GM19463 (cell line): ENCODE results near the gene MLXIP.
"Not testable (repeated sequence)": the region's sequence is repeated elsewhere in the genome, so short reads cannot be mapped to it uniquely, and the experiment has no call there.

Experiments
- ATAC-seq: cut with Tn5 transposase; IDR thresholded peaks from one replicate; pipeline ENCODE4 v1.9.1; 2021; ENCODE audit warnings: mild to moderate bottlenecking, moderate library complexity; ENCODE audit not compliant: unreplicated experiment

Gene MLXIP

DNA sequence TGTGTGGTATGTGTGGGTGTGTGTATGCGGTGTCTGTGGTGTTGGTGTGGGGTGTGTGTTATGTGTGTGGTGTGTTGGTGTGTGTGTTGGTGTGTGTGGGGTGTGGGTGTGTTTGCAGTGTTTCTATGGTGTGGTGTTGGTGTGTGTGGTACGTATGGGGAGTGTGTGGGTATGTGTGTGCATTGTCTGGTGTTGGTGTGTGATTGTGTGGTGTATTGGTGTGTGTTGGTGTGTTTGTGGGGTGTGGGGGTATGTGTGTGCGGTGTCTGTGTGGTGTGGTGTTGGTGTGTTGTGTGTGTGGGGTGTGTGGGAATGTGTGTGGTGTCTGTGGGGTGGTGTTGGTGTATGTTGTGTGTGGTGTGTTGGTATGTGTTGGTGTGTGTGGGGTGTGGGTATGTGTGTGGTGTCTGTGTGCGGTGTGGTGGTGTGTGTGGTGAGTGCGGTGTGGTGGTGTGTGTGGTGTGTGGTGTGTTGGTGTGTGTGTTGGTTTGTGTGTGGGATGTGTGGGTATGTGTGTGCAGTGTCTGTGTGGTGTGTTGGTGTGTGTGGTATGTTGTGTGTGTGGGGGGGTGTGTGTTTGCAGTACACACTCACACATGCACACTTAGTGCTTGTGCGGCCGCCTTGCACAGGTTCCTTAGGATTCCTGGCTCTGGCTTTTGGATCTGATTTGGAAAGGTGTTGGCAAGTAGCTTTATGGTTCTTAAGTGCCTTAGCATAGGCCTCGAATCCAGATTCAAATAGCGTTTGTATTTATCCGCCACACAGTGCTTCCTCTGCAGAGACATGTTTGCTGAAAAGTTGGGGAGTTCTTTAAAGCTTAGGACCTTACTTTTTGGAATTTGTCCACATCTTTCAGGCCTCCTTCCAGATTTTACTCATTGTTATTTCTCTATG is 16.4 kb downstream of the MLXIP start:
- ATAC-seq: no peak

- no peak for ATAC-seq
Observed at GRCh38 chr12:122096014-122096413, 17.5 kb downstream of the MLXIP start.

DNA sequence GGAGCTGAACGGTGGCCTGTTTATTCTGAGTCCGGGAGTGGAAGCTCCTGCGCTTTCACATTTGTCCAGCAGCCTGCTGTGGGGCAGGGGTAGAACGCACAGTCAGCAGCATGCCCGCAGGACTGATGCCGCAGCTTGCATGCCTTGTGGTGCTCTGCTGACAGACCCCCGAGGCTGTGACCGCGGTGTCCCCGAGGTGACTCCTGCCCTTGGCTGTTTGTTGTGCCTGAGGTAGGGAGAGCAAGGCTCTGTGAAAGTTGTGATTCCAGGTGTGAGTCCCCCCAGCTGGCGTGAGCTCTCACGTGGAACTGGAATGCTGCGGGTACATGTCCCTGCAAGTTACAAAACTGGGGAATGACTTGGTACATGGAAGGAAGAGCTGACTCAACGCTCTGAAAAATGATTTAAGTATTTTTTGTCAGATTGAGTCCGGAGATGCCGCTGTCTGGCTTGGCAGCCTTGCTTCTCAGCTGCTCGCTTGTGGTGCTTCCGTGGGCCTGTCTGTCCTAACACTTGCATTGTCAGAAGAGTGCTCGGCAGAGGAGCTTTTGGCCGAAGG is 18.1 kb downstream of the MLXIP start:
- no peak for ATAC-seq

DNA sequence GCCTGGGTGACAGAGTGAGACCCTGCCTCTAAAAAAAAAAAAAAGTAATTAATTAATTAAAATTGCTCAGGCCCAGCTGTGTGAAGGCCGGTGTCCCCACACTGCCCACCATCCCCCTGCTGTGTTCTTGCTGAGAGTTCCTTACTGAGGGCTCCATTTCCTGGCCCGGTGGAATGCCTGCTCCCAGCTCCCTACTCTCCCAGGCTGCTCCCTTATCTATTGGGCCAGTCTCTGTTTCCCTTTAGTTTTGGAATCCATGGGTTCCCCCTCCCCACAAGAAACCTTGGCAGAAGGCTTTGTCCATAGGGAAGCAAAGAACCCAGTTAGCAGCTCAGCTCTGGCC is 19.0 kb downstream of the MLXIP start:
- no peak for ATAC-seq

DNA sequence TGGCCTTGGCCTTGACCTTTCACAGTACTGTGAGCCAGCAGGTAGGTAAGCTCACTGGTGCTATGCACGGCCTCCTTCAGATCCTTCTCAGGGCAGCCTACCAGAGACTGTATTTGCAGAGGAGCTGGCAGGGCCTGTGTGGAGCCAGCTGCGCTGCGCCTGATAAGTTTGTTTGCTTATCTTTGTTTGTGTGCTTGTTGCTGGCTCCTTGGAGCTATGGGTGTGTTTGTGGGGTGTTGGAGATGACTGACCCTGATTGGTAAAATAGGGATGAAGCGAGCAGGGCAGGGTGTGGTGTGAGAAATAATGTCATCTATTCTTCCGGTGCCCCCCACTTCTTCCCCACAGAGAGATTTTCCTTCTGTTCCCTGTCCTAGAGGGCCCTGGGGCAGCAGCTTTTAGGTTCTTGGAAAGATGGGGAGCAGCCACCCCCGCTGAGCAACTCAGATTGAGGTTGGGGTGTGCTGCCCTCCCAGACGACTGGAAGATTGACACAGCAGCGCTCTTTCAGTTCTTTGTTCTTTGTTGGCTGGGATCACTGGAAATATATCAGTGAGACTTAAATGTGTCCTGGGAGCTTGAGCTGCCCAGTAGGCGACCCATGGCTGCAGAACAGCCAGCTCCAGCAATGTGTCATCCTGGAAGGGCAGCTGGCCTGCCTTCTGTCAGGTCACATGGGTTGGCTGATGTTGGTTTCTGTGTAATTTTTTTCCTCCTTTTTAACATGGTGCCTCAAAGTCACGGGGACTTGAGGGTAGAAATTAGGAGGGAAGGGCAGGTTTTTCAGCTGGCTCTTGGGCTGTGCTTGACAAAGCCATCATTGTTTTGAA is 19.6 kb downstream of the MLXIP start:
- no peak for ATAC-seq

- no peak for ATAC-seq
Observed at GRCh38 chr12:122099280-122099749, 20.8 kb downstream of the MLXIP start.

DNA sequence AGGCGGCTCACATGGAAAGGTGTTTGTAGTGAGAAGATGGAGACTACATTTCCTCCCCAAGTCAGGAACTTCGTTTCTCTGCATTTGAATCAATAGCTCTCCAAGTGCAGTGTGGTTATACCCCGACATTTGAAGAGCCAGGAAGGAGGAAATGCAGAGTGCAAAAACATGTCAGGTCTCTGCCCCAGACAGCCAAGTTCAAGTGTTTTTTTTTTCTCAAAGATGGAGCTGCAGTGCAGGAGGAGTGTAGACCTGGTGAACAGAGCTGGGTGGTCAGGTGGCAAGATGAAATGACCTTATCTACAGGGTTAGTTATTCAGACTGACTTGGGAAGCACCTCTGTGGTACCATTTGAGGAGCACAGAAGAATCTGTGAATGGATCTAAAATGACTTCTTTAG is 21.3 kb downstream of the MLXIP start:
- no peak for ATAC-seq

GRCh38 chr12:122100568-122100967 is 22.0 kb downstream of the MLXIP start:
- no peak for ATAC-seq

DNA sequence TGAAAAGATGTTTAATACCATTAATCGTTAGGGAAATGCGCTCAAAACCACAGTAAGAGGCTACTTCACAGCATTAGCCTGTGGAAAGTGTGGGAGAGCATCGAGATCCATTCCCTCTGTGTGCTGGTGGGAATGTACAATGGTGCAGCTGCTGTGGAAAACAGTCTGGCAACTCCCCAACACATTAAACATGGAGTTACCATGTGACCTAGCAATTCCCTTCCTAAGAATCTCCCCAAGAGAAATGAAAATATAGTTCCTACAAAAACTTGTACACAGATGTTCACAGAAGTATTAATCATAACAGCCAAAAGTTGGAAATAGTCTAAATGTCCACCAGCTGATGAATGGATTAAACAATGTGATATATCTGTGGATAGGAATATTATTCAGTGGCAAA is 23.8 kb downstream of the MLXIP start:
- no peak for ATAC-seq

- no peak for ATAC-seq
Observed at GRCh38 chr12:122104844-122105243, 26.3 kb downstream of the MLXIP start.

DNA sequence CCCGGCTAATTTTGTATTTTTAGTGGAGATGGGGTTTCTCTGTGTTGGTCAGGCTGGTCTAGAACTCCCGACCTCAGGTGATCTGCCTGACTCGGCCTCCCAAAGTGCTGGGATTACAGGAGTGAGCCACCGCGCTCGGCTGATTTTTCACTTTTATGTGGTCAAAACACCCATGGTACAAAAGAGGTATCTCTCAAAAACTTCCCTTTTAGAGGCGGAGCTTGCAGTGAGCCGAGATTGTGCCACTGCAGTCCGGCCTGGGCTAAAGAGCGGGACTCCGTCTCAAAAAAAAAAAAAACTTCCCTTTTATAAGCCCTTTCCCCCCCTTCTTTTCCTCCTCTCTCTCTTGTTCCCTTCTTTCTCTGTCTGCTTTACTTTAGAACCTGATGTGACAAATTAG is 26.9 kb downstream of the MLXIP start:
- ATAC-seq: not testable (repeated sequence)

DNA sequence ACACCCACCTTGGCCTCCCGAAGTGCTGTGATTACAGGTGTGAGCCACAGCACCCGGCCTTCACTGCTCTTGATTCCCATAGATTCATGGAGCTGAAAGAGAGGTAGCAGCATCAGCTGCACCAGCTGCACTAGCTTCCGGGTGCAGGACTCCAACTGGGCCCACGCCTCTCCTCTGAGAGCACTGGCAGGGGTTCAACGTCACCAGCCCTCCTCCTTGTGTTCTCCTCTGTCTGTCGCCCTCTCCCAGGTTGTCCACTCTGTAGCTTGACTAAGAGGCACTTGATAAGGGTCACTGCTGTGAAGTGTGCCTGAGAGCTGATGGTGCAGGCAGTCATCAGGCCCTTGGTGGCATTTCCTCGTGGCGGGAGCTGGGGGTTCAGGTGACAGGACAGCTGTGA is 28.3 kb downstream of the MLXIP start:
- no peak for ATAC-seq

GRCh38 chr12:122107261-122107660 is 28.7 kb downstream of the MLXIP start:
- ATAC-seq: no peak

DNA sequence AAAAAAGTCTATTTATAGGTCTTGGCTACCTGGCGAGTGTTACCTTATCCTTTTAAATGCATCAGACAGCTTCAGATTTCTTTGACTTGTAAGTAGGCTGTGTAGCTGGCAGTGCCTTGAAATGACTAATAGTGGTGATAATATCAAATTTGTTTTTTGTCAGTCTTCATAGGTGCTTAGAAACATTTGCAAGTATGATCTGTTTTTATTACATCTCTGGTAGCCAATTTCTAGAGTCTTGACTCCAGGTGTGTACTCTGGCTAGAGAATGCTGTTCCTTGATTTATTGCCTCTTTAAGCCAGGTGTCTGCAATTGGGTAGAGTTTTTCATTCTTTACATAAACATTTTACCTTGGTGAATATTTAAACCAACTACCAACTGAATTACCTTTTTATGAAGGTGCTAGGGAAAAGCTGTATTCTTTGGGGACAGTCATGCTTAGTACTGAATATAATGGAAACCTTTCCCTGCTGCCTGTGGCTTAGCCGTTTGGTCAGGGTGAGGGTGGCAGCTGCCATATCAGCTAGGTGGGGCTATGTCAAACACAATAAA is 32.6 kb downstream of the MLXIP start:
- no peak for ATAC-seq

- no peak for ATAC-seq
Observed at GRCh38 chr12:122116707-122117535, 38.4 kb downstream of the MLXIP start.

DNA sequence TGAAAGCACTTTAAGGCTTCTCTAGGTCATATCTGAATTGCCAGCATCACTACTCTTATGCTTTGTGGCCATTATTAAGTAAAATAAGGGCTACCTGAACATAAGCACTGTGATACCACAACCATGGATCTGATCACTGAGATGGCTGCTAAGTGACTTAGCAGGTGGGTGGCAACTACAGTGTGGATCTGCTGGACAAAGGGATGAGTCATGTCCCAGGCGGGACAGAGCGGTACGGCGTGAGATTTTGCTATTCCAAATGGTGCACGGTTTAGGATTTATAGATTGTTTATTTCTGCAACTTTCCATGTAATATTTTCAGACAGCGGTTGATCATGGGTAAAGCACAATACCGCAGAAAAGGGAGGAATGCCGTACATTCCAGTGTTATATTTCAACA is 39.4 kb downstream of the MLXIP start:
- no peak for ATAC-seq

DNA sequence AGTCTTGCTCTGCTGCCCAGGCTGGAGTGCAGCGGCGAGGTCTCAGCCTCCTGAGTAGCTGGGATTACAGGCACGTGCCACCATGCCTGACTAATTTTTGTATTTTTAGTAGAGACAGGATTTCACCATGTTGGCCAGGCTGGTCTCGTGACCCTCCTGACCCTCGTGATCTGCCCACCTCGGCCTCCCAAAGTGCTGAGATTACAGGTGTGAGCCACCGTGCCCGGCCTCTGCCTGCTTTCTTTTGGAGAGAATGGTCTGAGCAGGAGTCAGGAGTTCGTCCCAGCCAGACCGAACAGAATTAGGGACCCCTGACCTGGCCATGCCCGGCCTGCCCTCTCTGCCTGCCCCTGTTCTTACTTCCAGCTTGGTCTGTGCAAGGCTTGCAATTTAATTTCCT is 42.8 kb downstream of the MLXIP start:
- ATAC-seq: not testable (repeated sequence)

- no peak for ATAC-seq
Observed at GRCh38 chr12:122121745-122122144, 43.2 kb downstream of the MLXIP start.

DNA sequence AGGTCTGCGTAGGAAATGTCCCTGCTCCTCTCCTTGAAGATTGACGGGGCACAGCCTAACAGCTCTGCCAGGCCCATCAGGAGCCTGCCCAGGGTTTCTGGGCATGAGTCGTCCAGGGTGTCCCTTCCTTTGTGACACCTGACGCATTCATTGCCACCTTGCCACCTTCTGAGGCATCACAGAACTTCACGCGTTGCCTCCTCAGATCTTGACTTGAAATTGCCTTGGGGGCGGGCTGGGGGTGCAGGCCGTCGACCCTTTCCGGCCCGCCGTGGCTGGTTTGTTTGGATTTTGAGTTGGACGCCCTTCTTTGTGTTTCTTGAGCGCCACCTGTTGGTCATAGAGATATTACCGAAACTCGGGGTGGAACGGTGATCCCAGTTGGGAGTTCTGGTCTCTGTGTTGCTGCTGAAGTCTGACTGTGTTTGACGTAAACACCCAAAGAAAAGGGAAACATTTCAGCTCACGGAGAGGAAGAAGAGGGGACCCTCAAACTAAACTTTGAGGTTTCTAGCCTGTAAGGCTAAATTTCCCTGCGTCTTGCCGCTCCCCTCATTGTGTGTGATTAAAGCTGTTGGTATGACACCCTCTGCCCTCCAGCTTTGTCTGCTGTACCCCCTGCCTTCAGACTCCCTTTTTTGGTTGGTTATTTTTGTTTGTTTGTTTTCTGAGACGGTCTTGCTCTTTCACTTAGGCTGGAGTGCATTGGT is 44.6 kb downstream of the MLXIP start:
- ATAC-seq: no peak

GRCh38 chr12:122123761-122124145 is 45.2 kb downstream of the MLXIP start:
- ATAC-seq: no peak
